Lower leg skin (tissue), 4 donors: Measurements from ENCODE around the gene IL12RB2. TPM values are rescaled to one million over a fixed set of nuclear protein-coding genes. Genes with fewer than 3 reads are reported as not detected.

ENCODE experiments used
- DNase-seq, 2 donors: peaks; one replicate each; pipeline ENCODE4 v3.0.0-alpha.2; 2019; ENCODE audit warnings: low spot score in 2 of 2
- H3K4me3 ChIP-seq: fragments of 200-600 bp; sonication (generic); 2 replicates; pipeline ENCODE4 v1.5.1; 2017; ENCODE audit warnings: mild to moderate bottlenecking, low read depth; ENCODE audit not compliant: poor library complexity, severe bottlenecking
- POLR2A ChIP-seq, 2 donors: fragments of 450-650 bp; IDR thresholded peaks; one replicate each; pipeline ENCODE4 v1.6.1; 2016 to 2017; ENCODE audit warnings: antibody characterized with exemption in 2 of 2, mild to moderate bottlenecking in 1 of 2, moderate library complexity in 1 of 2
- WGBS, 2 donors: methylation state at CpG; one replicate each; pipeline ENCODE4 v1.1.5; 2018; 5-methylcytosine and 5-hydroxymethylcytosine counted together
- intact Hi-C: fragments of 100-400 bp; cut with DNase I; formaldehyde crosslinking; loops from one replicate; pipeline ENCODE4 v1.15.0; 2023; ENCODE audit warnings: low total_unique reads
- total RNA-seq, 4 donors: library from RNA; depleted of rRNA; stranded (reverse); fragments of >200 nt; gene quantifications; one replicate each; pipeline ENCODE4 v1.1.0, GENCODE V29; 2016
- TF ChIP-seq, protein P1 (sequence below), 3 donors: fragments of 450-650 bp; IDR thresholded peaks; one replicate each; pipeline ENCODE4 v1.5.1; 2016; ENCODE audit warnings: antibody characterized with exemption in 3 of 3, mild to moderate bottlenecking in 3 of 3, moderate library complexity in 2 of 3

IL12RB2 gene
- total RNA-seq, 4 donors from 2014 or later, result 0.76 to 3.5 (median 2.2) TPM

DNA sequence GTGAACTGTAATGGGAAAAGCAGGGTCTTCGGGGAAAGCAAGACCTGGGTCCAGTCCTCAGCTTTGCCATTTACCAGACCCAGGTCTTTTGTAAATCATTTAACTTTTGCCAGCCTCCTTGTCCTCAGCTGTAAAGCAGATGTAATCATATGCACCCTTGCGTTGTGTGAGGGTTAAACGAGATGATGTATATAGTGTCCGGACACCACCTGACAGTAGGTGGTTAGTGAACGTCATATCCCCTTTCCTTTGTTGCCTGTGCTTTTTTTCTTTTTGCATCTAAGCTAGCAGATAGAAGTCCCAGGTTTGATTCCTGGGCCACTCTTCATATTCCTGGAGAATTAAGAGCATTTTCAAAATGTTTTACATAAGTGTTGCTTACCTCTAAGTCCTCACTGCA, 28.5 kb downstream of the IL12RB2 start:
- intact Hi-C loops, result no loop called here
- 88 to 92% methylated on average over 5 of the region's 5 CpGs for WGBS, 2 donors
- H3K4me3 ChIP-seq, result no peak overlapping the region
- TF ChIP-seq, protein P1, sequence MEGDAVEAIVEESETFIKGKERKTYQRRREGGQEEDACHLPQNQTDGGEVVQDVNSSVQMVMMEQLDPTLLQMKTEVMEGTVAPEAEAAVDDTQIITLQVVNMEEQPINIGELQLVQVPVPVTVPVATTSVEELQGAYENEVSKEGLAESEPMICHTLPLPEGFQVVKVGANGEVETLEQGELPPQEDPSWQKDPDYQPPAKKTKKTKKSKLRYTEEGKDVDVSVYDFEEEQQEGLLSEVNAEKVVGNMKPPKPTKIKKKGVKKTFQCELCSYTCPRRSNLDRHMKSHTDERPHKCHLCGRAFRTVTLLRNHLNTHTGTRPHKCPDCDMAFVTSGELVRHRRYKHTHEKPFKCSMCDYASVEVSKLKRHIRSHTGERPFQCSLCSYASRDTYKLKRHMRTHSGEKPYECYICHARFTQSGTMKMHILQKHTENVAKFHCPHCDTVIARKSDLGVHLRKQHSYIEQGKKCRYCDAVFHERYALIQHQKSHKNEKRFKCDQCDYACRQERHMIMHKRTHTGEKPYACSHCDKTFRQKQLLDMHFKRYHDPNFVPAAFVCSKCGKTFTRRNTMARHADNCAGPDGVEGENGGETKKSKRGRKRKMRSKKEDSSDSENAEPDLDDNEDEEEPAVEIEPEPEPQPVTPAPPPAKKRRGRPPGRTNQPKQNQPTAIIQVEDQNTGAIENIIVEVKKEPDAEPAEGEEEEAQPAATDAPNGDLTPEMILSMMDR (IDR thresholded peaks at IDR 0.05), result no peak
- no peak for TF ChIP-seq POLR2A (IDR thresholded peaks at IDR 0.05)
- no peak for DNase-seq

DNA sequence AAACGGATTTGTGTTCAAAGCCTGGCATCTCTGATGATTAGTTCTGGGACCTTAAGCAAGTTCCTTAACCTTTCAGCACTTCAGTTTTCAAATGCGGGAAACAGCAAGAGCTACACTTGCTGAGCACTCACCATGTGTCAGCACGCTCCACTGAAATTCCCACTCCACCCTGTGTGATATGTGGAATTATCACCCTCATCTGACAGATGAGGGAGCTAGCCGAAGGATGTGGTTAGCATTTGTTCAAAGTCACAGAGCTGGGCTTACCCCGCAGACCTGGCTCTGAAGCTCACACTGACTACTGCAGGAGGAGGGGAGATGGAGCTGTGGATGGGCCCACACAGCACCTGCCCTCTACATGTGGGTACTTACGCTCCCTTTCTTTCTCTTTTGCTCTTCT, 29.1 kb downstream of the IL12RB2 start:
- H3K4me3 ChIP-seq, result no peak overlapping the region
- no peak for DNase-seq
- TF ChIP-seq, protein P1 (IDR thresholded peaks at IDR 0.05), result no peak
- TF ChIP-seq POLR2A (IDR thresholded peaks at IDR 0.05), result no peak
- intact Hi-C loops, result no loop called here
- WGBS, 2 donors, result 82 to 88% methylated on average over 6 of the region's 6 CpGs

DNA sequence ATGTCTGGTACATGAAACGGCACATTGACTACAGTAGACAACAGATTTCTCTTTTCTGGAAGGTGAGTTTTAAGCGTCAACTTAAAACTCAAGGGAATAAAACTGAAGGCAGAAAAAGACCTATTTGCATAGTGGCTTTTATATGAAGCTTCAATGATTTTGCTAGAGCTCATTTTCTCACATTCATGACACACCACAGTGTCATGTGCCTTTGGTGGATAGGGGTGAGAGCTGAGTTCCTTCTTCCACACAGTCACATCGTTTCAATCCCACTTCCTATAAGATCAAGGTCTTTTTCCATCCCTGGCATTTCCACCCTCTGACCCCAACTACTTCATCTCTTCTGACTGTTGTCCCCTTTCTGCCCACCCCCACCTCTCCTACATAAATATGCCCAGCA, 31.0 kb downstream of the IL12RB2 start:
- 86 to 89% methylated on average over 3 of the region's 3 CpGs for WGBS, 2 donors
- intact Hi-C loops, result no loop called here
- no peak for DNase-seq
- TF ChIP-seq, protein P1 (IDR thresholded peaks at IDR 0.05), result no peak
- TF ChIP-seq POLR2A (IDR thresholded peaks at IDR 0.05), result no peak
- no peak overlapping the region for H3K4me3 ChIP-seq

DNA sequence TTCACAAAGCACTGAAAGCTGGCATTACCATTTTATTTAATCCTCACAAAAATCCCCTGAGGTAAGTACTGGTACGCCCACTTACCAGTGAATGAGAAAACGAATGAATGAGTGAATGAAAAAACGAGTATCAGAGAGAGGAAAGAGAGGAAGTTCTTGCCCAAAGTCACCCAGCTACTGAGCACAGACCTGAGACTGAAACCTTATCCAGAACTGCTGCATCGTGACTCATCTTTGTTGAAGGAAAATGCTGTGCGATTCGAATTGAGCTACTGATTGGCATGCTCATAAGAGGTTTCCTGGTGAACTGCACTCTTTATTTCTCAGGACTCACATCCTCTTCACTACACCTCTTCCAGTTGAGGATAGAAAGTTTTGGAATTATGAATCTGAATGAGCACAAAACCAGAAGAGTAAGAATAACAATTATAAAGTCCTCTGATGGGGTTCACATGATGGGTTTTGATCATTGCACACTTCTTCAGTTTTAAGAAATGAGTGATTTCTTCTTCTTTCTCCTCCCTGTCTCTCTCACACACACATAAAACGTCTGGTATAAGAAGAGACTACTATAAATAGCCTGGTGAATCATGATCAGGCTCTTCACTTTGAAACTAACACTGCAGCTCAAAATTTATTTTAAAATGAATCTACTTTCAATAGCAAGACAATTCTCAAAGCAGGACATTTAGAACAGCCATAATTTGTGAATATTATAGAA, 32.1 kb downstream of the IL12RB2 start:
- intact Hi-C loops, result no loop called here
- TF ChIP-seq, protein P1 (IDR thresholded peaks at IDR 0.05), result no peak
- TF ChIP-seq POLR2A (IDR thresholded peaks at IDR 0.05), result no peak
- no peak overlapping the region for H3K4me3 ChIP-seq
- no peak for DNase-seq
- 16 to 22% methylated on average over 7 of the region's 7 CpGs for WGBS, 2 donors

DNA sequence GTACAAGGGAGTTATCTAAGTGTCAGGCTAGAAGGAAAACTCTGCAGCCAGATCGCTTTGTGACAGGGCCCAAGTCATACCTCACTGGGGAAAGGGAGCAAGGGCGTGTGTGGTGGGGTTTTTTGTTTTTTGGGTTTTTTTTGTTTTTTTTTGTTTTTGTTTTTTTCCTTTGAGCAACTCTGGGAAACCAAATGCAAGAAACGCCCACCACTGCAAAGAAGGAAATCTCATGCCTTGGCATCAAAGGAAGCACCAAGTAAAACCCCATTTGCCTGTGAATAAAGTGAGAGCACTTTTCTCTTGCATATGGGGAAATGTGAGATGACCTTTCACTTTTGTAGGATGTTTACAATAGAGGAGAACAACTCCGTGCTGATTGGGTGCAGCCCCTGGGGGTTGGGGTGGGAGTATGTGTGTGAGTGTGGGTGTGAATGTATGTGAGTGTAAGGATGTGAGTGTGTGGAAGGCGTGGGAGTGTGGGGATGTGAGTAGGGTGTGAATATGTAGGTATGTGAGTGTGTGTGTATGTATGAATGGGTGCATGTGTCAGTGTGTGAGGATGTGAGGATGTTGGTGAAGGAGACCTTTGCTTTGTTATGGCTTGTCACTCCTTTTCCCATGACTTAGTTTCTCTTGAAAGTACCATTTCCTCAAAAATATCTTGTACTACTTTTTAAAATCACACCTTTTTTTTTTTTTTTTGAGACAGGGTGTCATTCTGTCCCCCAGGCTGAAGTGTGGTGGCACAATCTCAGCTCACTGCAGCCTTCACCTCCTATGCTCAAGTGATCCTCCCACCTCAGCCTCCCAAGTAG, 34.6 kb downstream of the IL12RB2 start:
- no peak for TF ChIP-seq POLR2A (IDR thresholded peaks at IDR 0.05)
- TF ChIP-seq, protein P1 (IDR thresholded peaks at IDR 0.05), result no peak
- H3K4me3 ChIP-seq, result no peak overlapping the region
- 82 to 85% methylated on average over 5 of the region's 5 CpGs for WGBS, 2 donors
- intact Hi-C loops, result no loop called here
- DNase-seq, result no peak
